ENCODE results near the gene PPFIA3. TPM values are rescaled to one million over a fixed set of nuclear protein-coding genes. Genes with fewer than 3 reads are reported as not detected.

PPFIA3 gene
- total RNA-seq, 1 experiment from 2014 or later = 28.1 TPM

DNA sequence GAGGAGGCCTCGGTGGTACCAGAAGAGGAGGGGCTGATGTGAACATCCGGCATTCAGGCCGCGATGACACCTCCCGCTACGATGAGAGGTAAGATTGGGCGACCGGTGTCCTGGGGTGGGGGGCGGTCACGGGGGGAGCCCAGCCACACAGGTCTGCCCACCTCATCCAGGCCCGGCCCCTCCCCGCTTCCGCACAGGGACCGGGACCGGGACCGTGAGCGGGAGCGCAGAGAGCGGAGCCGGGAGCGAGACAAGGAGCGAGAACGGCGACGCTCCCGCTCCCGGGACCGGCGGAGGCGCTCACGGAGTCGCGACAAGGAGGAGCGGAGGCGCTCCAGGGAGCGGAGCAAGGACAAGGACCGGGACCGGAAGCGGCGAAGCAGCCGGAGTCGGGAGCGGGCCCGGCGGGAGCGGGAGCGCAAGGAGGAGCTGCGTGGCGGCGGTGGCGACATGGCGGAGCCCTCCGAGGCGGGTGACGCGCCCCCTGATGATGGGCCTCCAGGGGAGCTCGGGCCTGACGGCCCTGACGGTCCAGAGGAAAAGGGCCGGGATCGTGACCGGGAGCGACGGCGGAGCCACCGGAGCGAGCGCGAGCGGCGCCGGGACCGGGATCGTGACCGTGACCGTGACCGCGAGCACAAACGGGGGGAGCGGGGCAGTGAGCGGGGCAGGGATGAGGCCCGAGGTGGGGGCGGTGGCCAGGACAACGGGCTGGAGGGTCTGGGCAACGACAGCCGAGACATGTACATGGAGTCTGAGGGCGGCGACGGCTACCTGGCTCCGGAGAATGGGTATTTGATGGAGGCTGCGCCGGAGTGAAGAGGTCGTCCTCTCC is 11.5 kb upstream of the PPFIA3 start:
- Histone ChIP-seq H3K9me3 (ENCODE audit: control insufficient read depth in 1 of 2, insufficient read depth in 1 of 2, low read depth in 1 of 2, low read length in 2 of 2) (no peaks in the 10 kb centered on the region), H3K4me2 (ENCODE audit: low read length) (no peak overlapping the region), H3K27me3 (ENCODE audit: insufficient read depth, low read length) (no peaks in the 10 kb centered on the region), H3K27ac (ENCODE audit: low read depth, low read length) (no peak overlapping the region; the same call in 1 of the 2 replicates), H4K20me1 (ENCODE audit: insufficient read depth) (no peaks in the 10 kb centered on the region), H3K9ac (ENCODE audit: low read length) (no peak overlapping the region), H3K79me2 (ENCODE audit: insufficient read depth, low read length) (peaks cover 28% of the 10 kb centered on the region; the same call in 1 of the 2 replicates), H3K36me3 (ENCODE audit: control insufficient read depth in 1 of 2, insufficient read depth in 2 of 2, low read length in 2 of 2) (peaks cover 41 to 52% of the 10 kb centered on the region in 2 experiments), H2AFZ (ENCODE audit: low read depth, low read length, poor library complexity, severe bottlenecking) (no peak overlapping the region), H3K4me3 (replicated peaks in 1 of 2; ENCODE audit: low read depth in 1 of 2, low read length in 2 of 2) (no peak overlapping the region), H3K4me1 (ENCODE audit: control insufficient read depth in 1 of 2, insufficient read depth in 2 of 2, low read length in 2 of 2) (peaks cover 0 to 5% of the 10 kb centered on the region in 2 experiments; a peak in 1 of 4 replicates), H3K9me2 (ENCODE audit: insufficient read depth) (no peaks in the 10 kb centered on the region)
- POLR2A ChIA-PET = no interaction called here
- DNase-seq (ENCODE audit: low read depth, low spot score) = no peak
- intact Hi-C loops (cut with micrococcal nuclease) = no loop called here
- no peak for ATAC-seq
- BruUV-seq (replicated peaks) = no TSS peak
- CTCF ChIA-PET = no interaction called here
- no peak for TF ChIP-seq POLR2AphosphoS5 (IDR thresholded peaks at IDR 0.05; ENCODE audit: low read depth, low read length)
- TF ChIP-seq, protein P1, sequence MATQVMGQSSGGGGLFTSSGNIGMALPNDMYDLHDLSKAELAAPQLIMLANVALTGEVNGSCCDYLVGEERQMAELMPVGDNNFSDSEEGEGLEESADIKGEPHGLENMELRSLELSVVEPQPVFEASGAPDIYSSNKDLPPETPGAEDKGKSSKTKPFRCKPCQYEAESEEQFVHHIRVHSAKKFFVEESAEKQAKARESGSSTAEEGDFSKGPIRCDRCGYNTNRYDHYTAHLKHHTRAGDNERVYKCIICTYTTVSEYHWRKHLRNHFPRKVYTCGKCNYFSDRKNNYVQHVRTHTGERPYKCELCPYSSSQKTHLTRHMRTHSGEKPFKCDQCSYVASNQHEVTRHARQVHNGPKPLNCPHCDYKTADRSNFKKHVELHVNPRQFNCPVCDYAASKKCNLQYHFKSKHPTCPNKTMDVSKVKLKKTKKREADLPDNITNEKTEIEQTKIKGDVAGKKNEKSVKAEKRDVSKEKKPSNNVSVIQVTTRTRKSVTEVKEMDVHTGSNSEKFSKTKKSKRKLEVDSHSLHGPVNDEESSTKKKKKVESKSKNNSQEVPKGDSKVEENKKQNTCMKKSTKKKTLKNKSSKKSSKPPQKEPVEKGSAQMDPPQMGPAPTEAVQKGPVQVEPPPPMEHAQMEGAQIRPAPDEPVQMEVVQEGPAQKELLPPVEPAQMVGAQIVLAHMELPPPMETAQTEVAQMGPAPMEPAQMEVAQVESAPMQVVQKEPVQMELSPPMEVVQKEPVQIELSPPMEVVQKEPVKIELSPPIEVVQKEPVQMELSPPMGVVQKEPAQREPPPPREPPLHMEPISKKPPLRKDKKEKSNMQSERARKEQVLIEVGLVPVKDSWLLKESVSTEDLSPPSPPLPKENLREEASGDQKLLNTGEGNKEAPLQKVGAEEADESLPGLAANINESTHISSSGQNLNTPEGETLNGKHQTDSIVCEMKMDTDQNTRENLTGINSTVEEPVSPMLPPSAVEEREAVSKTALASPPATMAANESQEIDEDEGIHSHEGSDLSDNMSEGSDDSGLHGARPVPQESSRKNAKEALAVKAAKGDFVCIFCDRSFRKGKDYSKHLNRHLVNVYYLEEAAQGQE (IDR thresholded peaks at IDR 0.05; ENCODE audit: low read depth) = no peak
- TF ChIP-seq, protein P2, sequence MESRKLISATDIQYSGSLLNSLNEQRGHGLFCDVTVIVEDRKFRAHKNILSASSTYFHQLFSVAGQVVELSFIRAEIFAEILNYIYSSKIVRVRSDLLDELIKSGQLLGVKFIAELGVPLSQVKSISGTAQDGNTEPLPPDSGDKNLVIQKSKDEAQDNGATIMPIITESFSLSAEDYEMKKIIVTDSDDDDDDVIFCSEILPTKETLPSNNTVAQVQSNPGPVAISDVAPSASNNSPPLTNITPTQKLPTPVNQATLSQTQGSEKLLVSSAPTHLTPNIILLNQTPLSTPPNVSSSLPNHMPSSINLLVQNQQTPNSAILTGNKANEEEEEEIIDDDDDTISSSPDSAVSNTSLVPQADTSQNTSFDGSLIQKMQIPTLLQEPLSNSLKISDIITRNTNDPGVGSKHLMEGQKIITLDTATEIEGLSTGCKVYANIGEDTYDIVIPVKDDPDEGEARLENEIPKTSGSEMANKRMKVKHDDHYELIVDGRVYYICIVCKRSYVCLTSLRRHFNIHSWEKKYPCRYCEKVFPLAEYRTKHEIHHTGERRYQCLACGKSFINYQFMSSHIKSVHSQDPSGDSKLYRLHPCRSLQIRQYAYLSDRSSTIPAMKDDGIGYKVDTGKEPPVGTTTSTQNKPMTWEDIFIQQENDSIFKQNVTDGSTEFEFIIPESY (IDR thresholded peaks at IDR 0.05; ENCODE audit: extremely low read depth, insufficient replicate concordance, low read length) = no peak
- no peak for TF ChIP-seq POLR2A (IDR thresholded peaks at IDR 0.05; ENCODE audit: borderline replicate concordance, extremely low read depth, insufficient read depth, insufficient read length)
- no peak for TF ChIP-seq CBX3 (IDR thresholded peaks at IDR 0.05; ENCODE audit: low read depth)
- no peak for TF ChIP-seq CEBPB (IDR thresholded peaks at IDR 0.05; ENCODE audit: low read depth)
- no peak for TF ChIP-seq SIN3A (IDR thresholded peaks at IDR 0.05; ENCODE audit: low read depth)
- TF ChIP-seq JUND (IDR thresholded peaks at IDR 0.05) = no peak
- TF ChIP-seq, protein P3, sequence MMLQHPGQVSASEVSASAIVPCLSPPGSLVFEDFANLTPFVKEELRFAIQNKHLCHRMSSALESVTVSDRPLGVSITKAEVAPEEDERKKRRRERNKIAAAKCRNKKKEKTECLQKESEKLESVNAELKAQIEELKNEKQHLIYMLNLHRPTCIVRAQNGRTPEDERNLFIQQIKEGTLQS (IDR thresholded peaks at IDR 0.05) = no peak
- no peak for TF ChIP-seq SP1 (IDR thresholded peaks at IDR 0.05; ENCODE audit: low read depth)
- TF ChIP-seq EZH2 (IDR thresholded peaks at IDR 0.05) = no peak
- TF ChIP-seq, protein P4, sequence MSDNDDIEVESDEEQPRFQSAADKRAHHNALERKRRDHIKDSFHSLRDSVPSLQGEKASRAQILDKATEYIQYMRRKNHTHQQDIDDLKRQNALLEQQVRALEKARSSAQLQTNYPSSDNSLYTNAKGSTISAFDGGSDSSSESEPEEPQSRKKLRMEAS (IDR thresholded peaks at IDR 0.05) = no peak
- no peak for TF ChIP-seq SRF (IDR thresholded peaks at IDR 0.05; ENCODE audit: low read depth)
- TF ChIP-seq FOSL1 (IDR thresholded peaks at IDR 0.05; ENCODE audit: low read depth) = no peak
- TF ChIP-seq TCF7L2 (IDR thresholded peaks at IDR 0.05; ENCODE audit: borderline replicate concordance, extremely low read depth, insufficient read depth, insufficient read length) = no peak
- TF ChIP-seq ZFX (IDR thresholded peaks at IDR 0.05) = no peak
- TF ChIP-seq, protein P5, sequence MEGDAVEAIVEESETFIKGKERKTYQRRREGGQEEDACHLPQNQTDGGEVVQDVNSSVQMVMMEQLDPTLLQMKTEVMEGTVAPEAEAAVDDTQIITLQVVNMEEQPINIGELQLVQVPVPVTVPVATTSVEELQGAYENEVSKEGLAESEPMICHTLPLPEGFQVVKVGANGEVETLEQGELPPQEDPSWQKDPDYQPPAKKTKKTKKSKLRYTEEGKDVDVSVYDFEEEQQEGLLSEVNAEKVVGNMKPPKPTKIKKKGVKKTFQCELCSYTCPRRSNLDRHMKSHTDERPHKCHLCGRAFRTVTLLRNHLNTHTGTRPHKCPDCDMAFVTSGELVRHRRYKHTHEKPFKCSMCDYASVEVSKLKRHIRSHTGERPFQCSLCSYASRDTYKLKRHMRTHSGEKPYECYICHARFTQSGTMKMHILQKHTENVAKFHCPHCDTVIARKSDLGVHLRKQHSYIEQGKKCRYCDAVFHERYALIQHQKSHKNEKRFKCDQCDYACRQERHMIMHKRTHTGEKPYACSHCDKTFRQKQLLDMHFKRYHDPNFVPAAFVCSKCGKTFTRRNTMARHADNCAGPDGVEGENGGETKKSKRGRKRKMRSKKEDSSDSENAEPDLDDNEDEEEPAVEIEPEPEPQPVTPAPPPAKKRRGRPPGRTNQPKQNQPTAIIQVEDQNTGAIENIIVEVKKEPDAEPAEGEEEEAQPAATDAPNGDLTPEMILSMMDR (IDR thresholded peaks at IDR 0.05 in 2 of 3, conservative IDR thresholded peaks at IDR 0.05 in 1 of 3; ENCODE audit: borderline replicate concordance in 1 of 3, insufficient read depth in 1 of 3, low read depth in 2 of 3, low read length in 2 of 3) = no peak
- no peak for TF ChIP-seq EZH2phosphoT487 (IDR thresholded peaks at IDR 0.05; ENCODE audit: borderline replicate concordance)
- RAD21 ChIA-PET (ENCODE audit: low non-redundant PET in 1 of 2, low total read pairs in 2 of 2, uncharacterized antibody in 2 of 2, unreplicated experiment in 2 of 2) = interaction anchor here in 1 of 2 experiments (0.6 kb wide), 1 partner anchor 101 kb away, joined by 3 read pairs; no protein-coding TSS in a partner anchor
